Fibroblast of mammary gland (primary cell): ENCODE measurements around the gene SLC24A3.
A peak's percentile ranks its signal among the peaks of the same experiment; 100 is the strongest.

Experiments
- DNase-seq: peaks from one replicate; pipeline ENCODE4 v3.0.0-alpha.2; 2010; ENCODE audit warnings: low read depth
- H3K4me3 ChIP-seq: 2 replicates; pipeline ENCODE4 v1.5.1; 2011; ENCODE audit warnings: low read depth, mild to moderate bottlenecking, low read length, moderate library complexity; ENCODE audit not compliant: control insufficient read depth
- CTCF ChIP-seq: conservative IDR thresholded peaks from 2 replicates; pipeline ENCODE4 v1.5.1; 2011; ENCODE audit warnings: low read depth, low read length, inconsistent platforms; ENCODE audit not compliant: control insufficient read depth, insufficient read depth

Gene SLC24A3

GRCh38 chr20:19723813-19724430 is 511.5 kb downstream of the SLC24A3 start:
- no peak for DNase-seq
- no peak for TF ChIP-seq CTCF
- no peak overlapping the region for H3K4me3 ChIP-seq

GRCh38 chr20:19725373-19725772 is 512.9 kb downstream of the SLC24A3 start:
- no peak for TF ChIP-seq CTCF
- H3K4me3 ChIP-seq: no peak overlapping the region
- DNase-seq: no peak

GRCh38 chr20:19725814-19726525 is 513.5 kb downstream of the SLC24A3 start:
- no peak overlapping the region for H3K4me3 ChIP-seq
- DNase-seq: peak; percentile 66

GRCh38 chr20:19727251-19727847 is 514.9 kb downstream of the SLC24A3 start:
- TF ChIP-seq CTCF: no peak
- no peak for DNase-seq
- H3K4me3 ChIP-seq: no peak overlapping the region

More at GRCh38 chr20:19725814-19726525, 513.5 kb downstream of the SLC24A3 start:
- TF ChIP-seq CTCF: no peak

GRCh38 chr20:19729672-19730071 is 517.2 kb downstream of the SLC24A3 start:
- no peak overlapping the region for H3K4me3 ChIP-seq
- no peak for TF ChIP-seq CTCF
- no peak for DNase-seq

GRCh38 chr20:19730706-19731105 is 518.3 kb downstream of the SLC24A3 start:
- TF ChIP-seq CTCF: no peak
- DNase-seq: no peak
- H3K4me3 ChIP-seq: no peak overlapping the region

GRCh38 chr20:19734811-19735210 is 522.4 kb downstream of the SLC24A3 start:
- DNase-seq: no peak
- H3K4me3 ChIP-seq: no peak overlapping the region
- TF ChIP-seq CTCF: no peak
